GM18951 (cell line): ENCODE results near the gene CAMKK2.
"Not testable (repeated sequence)": the region's sequence is repeated elsewhere in the genome, so short reads cannot be mapped to it uniquely, and the experiment has no call there.

Source experiments
- POLR2A ChIP-seq: IDR thresholded peaks from 4 replicates; pipeline ENCODE4 v1.6.1; 2011; ENCODE audit warnings: mild to moderate bottlenecking; ENCODE audit not compliant: insufficient read length, insufficient read depth; ENCODE audit errors: extremely low read depth
- in situ Hi-C: fragments of 300-500 bp; cut with MboI; formaldehyde crosslinking; loops from one replicate; pipeline ENCODE4 v1.12.0; 2022; ENCODE audit warnings: low sequenced_read_pairs, mixed read lengths, inconsistent platforms; ENCODE audit not compliant: unreplicated experiment

CAMKK2 gene

GRCh38 chr12:121214166-121214777 is 82.2 kb downstream of the CAMKK2 start:
- in situ Hi-C loops, result no loop called here
- TF ChIP-seq POLR2A, result no peak

DNA sequence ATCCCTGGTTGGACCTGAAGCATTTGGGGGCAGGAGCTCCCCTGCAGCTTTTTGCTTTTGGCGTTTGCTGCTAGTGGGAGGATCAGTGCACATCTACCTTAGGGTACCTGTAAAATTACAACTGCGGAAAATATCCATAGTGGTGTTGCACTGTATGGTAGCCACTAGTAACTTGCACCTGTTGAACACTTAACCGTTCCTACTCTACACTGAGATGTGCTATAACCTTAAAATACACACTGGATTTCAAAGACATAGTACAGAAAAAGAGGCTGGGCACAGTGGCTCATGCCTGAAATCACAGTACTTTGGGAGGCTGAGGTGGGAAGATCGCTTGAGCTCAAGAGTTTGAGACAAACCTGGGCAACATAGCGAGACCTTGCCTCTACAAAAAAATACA is 83.6 kb downstream of the CAMKK2 start:
- no peak for TF ChIP-seq POLR2A

DNA sequence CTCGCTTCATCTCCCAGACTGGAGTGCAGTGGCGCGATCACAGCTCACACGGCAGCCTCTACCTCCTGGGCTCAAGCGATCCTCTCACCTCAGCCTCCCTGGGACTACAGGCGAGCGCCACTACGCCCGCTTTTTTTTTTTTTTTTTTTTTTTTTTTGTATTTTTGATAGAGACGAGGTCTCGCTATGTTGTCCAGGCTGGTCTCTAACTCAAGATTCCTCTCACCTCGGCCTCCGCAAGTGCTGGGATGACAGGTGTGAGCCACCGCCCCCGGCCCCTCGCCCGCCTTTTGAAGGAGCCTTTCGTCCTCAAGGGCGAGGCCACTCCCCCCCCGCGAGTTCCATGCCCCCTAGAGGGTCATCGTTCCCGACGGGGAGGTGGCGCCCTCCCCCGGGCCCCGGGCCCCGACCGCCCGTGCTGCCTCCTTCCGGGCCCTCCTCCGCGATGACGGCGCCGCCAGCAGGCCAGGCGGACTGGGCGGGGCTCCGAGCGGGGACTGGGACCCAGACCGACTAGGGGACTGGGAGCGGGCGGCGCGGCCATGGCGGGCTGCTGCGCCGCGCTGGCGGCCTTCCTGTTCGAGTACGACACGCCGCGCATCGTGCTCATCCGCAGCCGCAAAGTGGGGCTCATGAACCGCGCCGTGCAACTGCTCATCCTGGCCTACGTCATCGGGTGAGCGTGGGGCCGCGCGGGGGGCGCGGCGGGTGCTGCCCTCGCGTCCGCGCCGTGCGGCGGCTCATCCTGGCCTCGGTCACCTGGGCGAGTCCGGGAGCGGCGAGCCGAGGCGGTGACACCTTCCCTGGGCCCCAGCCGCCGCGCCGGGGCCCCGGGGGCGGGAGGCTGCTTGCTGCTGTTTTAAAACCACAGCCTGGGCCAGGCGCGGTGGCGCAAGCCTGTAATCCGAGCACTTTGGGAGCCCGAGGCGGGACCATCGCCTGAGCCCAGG is 86.6 kb downstream of the CAMKK2 start, which contains the start of gene P2RX4:
Gene P2RX4, plus strand, starts transcription at position 506 of the 949 bp plus-strand sequence. Its CDS starts 36 bp downstream, at position 542.
- peak; percentile 97 for TF ChIP-seq POLR2A
- in situ Hi-C loops, result no loop called here

More for the DNA sequence above, 83.6 kb downstream of the CAMKK2 start:
- in situ Hi-C loops, result no loop called here

- TF ChIP-seq POLR2A, result no peak
- in situ Hi-C loops, result no loop called here
These were observed 87.3 kb downstream of the CAMKK2 start for GRCh38 chr12:121209221-121209620.

DNA sequence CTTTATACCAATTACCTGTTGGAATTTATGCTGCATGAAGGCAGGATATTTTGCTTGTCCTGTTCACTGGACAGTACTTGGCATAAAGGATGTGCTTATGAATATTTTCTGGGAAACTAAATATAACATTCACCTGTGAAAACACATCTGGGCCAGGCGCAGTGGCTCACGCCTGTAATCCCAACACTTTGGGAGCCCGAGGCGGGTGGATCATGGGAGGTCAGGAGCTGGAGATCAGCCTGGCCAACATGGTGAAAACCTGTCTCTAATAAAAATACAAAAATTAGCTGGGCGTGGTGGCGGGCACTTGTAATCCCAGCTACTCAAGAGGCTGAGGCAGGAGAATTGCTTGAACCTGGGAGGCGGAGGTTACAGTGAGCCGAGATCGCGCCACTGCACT is 87.9 kb downstream of the CAMKK2 start:
- in situ Hi-C loops, result not testable (repeated sequence)

DNA sequence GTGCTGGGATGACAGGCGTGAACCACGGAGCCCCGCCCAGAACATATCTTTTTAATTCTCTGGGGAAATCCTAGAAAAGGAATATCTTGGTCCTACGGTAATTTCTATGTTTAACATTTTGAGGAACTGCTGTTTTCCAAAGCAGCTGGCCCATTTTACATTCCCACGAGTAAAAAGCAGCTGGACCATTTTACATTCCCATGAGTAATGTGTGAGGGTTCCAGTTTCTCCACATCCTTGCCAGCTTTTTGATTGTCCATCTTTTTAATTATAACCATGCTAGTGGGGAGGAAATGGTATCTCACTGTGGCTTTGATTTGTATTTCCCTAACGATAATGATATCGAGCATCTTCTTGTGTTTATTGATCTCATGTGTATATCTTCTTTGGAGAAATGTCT is 91.0 kb downstream of the CAMKK2 start:
- no peak for TF ChIP-seq POLR2A
- in situ Hi-C loops, result no loop called here

- in situ Hi-C loops, result no loop called here
- TF ChIP-seq POLR2A, result no peak
These were observed 93.0 kb downstream of the CAMKK2 start for GRCh38 chr12:121203482-121203881.

- TF ChIP-seq POLR2A, result no peak
- in situ Hi-C loops, result no loop called here
These were observed 93.8 kb downstream of the CAMKK2 start for GRCh38 chr12:121202407-121203355.

- in situ Hi-C loops, result not testable (repeated sequence)
These were observed 95.4 kb downstream of the CAMKK2 start for GRCh38 chr12:121201140-121201539.

GRCh38 chr12:121198949-121199348 is 97.6 kb downstream of the CAMKK2 start:
- in situ Hi-C loops, result no loop called here
- TF ChIP-seq POLR2A, result no peak

- in situ Hi-C loops, result no loop called here
- no peak for TF ChIP-seq POLR2A
These were observed 99.6 kb downstream of the CAMKK2 start for GRCh38 chr12:121196902-121197301.

GRCh38 chr12:121191151-121191550 is 105.4 kb downstream of the CAMKK2 start:
- in situ Hi-C loops, result no loop called here

GRCh38 chr12:121190523-121191031 is 105.9 kb downstream of the CAMKK2 start:
- no peak for TF ChIP-seq POLR2A
- in situ Hi-C loops, result no loop called here

More at GRCh38 chr12:121191151-121191550, 105.4 kb downstream of the CAMKK2 start:
- TF ChIP-seq POLR2A, result no peak

- TF ChIP-seq POLR2A, result no peak
- in situ Hi-C loops, result no loop called here
These were observed 106.8 kb downstream of the CAMKK2 start for GRCh38 chr12:121189619-121190155.
